GM18867 (cell line): ENCODE results near the gene CD79B.
"Not testable (repeated sequence)": the region's sequence is repeated elsewhere in the genome, so short reads cannot be mapped to it uniquely, and the experiment has no call there.

Experiments
- ATAC-seq: cut with Tn5 transposase; IDR thresholded peaks from one replicate; pipeline ENCODE4 v1.9.1; 2021; ENCODE audit warnings: mild to moderate bottlenecking, moderate library complexity; ENCODE audit not compliant: unreplicated experiment

The CD79B gene

DNA sequence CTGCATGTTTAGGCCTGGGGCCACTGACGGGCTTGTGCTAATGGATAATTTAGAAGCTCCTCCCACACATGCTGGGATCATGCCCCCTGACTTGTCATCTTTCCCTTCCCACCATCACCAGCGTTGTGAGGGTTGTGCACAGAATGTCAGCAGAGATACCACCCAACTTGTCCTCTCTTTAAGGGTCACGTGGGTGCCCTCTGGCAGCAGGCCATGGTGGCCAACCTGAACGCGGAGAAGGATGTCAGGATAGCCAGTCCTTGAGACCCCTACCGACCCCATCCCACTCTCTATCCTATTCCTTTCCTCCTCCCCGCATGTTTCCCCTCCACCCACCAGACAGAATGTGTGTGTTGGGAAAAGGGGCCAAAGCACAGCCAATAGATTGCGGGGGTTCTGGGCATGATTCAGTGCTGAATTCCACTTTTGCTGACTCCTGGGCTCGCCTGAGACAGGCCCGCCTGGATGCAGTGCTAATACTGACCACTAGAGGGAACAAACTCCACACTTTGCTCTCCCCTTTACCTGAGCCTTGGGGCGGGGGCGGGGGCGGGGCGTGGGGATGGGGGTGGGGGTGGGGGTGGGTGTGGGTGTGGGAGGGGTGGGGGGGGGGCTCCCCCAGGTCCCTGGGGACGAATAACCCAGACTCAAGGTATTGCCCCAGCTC is 50.1 kb downstream of the CD79B start, which contains the start of gene GH2:
Gene GH2, minus strand, starts transcription at position 10 of the 667 bp plus-strand sequence. CDS start 143 bp downstream, outside the sequence.
- ATAC-seq = no peak

DNA sequence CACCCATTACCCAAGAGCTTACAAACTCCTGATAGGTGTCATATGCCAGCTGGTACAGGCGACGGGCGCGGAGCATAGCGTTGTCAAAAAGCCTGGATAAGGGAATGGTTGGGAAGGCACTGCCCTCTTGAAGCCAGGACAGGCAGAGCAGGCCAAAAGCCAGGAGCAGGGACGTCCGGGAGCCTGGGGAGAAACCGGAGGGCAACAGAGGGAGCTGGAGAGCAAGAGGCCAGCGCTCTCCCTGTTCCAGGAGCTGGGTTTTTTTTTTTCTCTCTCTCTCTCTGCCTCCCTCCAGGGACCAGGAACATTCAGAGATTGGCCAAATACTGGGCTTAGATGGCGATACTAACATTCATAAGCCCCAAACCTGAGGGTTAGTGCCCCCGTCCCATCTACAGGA is 50.8 kb downstream of the CD79B start:
- not testable (repeated sequence) for ATAC-seq

DNA sequence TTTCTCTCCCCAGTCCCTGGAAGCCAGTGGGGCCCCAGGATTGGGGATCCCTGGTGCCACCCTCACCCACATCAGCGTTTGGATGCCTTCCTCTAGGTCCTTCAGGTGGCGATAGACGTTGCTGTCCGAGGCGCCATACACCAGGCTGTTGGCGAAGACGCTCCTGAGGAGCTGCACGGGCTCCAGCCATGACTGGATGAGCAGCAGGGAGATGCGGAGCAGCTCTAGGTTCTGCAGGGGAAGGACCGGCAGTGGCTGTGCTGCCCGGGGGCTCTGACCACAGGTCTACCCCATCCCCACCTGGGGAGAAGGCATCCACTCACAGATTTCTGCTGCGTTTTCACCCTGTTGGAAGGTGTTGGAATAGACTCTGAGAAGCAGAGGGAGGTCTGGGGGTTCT is 51.4 kb downstream of the CD79B start:
- no peak for ATAC-seq
